Raji (cell line): Measurements from ENCODE around the gene SQSTM1.
A peak's percentile ranks its signal among the peaks of the same experiment; 100 is the strongest.

Experiments
- POLR2A ChIP-seq: IDR thresholded peaks from 2 replicates; pipeline ENCODE4 v1.6.1; 2011; ENCODE audit warnings: low read depth, low read length, control low read depth; ENCODE audit not compliant: insufficient read depth

The SQSTM1 gene

DNA sequence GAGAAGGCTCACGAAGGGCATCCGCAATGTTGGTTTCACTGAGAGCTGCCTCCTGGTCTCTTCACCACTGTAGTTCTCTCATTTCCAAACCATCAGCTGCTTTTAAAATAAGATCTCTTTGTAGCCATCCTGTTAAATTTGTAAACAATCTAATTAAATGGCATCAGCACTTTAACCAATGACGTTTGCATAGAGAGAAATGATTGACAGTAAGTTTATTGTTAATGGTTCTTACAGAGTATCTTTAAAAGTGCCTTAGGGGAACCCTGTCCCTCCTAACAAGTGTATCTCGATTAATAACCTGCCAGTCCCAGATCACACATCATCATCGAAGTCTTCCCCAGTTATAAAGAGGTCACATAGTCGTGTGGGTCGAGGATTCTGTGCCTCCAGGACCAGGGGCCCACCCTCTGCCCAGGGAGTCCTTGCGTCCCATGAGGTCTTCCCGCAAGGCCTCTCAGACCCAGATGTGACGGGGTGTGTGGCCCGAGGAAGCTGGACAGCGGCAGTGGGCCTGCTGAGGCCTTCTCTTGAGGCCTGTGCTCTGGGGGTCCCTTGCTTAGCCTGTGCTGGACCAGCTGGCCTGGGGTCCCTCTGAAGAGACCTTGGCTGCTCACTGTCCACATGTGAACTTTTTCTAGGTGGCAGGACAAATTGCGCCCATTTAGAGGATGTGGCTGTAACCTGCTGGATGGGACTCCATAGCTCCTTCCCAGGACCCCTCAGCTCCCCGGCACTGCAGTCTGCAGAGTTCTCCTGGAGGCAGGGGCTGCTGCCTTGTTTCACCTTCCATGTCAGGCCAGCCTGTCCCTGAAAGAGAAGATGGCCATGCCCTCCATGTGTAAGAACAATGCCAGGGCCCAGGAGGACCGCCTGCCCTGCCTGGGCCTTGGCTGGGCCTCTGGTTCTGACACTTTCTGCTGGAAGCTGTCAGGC lies 16.6 kb downstream of the SQSTM1 start:
- TF ChIP-seq POLR2A: no peak

- no peak for TF ChIP-seq POLR2A
These were observed 18.9 kb downstream of the SQSTM1 start for GRCh38 chr5:179839328-179840256.

GRCh38 chr5:179840321-179840720 lies 19.6 kb downstream of the SQSTM1 start:
- TF ChIP-seq POLR2A: no peak

DNA sequence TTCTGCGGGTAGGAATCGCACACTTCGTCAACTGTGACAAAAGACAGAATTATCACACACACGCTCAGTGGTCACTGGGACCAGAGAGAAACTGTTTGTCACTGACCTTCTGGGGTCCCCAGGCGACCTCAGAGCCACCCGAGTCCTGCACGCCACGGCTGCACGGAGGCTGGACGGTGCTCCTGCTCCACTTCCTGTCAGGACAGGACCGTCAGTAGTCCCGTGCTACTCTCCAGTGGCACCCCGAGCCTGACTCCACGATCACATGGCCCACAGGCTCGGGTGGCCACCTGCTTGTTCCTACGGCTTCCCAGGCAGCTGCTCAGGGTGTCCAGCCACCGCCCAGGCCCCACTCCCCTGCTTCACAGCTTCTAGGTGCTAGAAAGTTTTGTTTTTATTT lies 20.1 kb downstream of the SQSTM1 start:
- no peak for TF ChIP-seq POLR2A

DNA sequence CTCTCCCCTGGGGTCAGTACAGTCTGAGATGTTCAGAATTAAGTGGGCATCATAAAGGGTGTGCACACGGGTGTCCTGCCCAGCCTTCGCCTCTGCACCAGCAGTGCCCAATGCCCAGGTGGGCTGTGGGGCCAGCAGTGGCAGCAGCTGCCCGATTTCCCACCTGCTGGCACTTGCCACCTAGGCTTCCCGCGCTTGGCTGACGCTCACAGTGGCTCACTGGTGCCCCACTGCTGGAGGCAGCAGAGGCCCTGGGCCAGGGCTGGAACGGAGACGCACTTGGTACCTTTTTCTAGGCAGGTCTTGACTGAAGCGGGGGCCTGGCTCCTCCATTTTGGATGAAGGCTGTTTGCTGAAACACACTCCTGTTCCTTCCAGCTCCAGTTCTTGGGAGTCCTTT lies 20.9 kb downstream of the SQSTM1 start:
- no peak for TF ChIP-seq POLR2A

GRCh38 chr5:179852993-179853547 lies 32.4 kb downstream of the SQSTM1 start:
- TF ChIP-seq POLR2A: no peak

DNA sequence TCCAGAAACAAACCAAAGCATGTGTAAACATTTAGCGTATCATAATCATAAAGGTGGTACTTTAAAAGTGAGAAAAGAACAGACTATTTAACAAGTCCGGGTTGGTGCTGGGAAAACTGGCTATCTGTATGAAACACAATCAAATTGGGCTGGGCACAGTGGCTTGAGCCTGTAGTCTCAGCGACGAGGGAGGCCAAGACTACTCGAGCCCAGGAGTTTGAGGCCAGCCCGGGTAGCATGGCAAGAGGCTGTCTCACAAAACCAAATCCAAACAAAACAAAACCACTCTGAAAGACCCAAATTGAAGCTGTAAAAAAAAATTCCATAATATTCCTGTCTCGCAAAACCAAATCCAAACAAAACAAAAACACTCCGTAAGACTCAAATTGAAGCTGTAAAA lies 33.7 kb downstream of the SQSTM1 start:
- no peak for TF ChIP-seq POLR2A

DNA sequence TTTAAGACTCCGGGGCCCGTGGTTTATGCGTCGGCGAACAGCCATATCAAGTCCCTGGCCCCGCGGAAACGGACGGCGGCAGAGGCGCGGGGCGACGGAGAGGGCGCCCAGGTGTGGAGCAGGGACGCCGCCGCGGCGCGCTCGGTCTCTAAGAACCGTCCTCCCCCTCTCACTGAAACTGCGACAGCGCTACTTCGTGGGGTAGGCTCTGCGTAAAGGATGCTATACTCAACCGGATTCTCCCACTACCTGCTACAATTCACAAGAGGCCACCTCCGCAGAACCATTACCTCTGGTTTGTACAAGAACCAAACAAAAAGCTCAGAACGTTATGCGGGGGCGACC lies 37.5 kb downstream of the SQSTM1 start:
- no peak for TF ChIP-seq POLR2A

DNA sequence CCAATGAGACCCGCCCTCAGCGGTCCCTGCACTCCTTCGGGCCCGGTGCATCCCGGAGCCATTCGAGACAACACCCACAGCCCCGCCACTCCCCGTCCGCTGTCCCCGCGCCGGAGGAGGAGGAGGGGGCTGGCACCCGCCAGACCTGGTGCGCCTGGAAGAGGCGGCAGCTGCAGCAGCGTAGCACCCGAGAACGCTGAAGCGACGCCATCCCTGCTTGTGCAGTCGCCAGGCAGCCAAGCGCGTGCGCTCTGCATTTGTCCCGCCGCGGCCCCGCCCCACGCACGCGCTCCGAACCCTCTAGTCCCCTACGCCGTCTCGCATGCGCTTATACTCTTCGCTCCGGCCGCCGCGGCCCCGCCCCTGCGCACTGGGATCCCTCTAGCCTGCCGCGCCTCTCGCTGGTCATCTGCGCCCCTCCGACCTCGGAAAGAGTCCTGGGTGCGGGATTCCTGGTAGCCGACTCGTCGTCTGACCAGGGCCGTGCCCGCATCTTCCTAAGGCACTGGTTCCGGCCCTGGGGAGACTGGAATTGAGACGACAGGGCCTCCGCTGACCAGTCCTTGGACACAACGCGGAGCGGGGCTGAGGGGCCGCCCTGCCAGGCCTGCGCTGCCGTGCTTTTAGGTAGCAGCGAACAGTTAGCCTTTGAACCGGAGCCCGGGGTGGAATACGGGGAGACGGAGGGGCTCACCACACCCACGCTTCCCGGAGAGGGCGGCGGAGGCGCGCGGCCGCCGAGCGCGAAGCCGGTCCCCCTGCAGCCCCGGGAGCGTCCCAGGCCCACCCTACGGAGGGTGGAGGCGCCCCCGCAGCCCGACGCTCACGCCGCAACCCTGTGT lies 38.1 kb downstream of the SQSTM1 start, which contains the start of gene MRNIP:
Gene MRNIP, minus strand, starts transcription at position 232 of the 842 bp plus-strand sequence. Its CDS starts 21 bp downstream, at position 211.
- TF ChIP-seq POLR2A: peak; percentile 98

DNA sequence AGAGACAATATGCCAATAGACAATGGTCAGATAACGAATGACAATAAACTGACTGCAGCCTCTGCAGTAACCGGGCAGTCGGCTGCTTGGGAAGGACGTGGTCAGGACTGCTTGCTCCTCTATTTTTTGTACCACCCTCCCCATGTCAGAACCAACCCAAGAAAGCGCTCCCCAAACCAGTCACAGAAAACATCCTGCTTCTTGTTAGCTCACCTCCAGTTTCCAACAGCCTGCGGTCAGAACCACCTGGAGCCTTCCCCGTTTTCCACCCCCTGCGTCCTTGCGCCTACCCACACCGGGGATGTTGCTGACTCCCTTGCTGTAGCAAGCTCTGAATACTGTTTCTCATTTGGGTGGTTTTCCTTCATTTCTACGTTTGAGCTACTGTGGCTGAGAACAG lies 39.6 kb downstream of the SQSTM1 start:
- TF ChIP-seq POLR2A: no peak

- no peak for TF ChIP-seq POLR2A
These were observed 41.6 kb downstream of the SQSTM1 start for GRCh38 chr5:179862296-179862695.

GRCh38 chr5:179862891-179863290 lies 42.2 kb downstream of the SQSTM1 start:
- no peak for TF ChIP-seq POLR2A

GRCh38 chr5:179863449-179864085 lies 42.9 kb downstream of the SQSTM1 start:
- TF ChIP-seq POLR2A: no peak

DNA sequence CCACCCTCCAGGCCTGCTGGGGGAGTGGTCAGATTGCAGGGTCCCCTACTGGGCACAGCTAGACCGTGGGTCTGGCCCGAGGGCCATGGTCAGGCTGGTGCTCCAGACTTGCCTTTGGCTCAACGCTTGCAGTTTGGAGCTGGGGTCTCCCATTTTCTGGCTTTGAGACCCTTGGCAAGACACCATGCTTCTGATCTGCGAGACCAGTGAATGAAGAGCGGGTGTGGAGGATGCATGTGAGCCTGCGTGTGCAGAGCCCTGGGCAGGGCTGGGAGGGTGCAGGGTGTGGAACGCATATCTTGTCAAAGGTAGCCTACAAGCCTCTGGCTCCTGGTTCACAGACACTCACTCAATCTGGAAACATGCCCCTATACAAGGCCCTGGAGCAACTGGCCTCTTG lies 44.0 kb downstream of the SQSTM1 start:
- no peak for TF ChIP-seq POLR2A
